ENCODE results near the gene SH3BP2. TPM values are rescaled to one million over a fixed set of nuclear protein-coding genes. Genes with fewer than 3 reads are reported as not detected.

Gene SH3BP2
- total RNA-seq, 1 experiment from 2014 or later: 16.9 TPM

- DNase-seq (ENCODE audit: low read depth): no peak
Measured at GRCh38 chr4:2831611-2832308, 38.9 kb downstream of the SH3BP2 start.

- no peak for DNase-seq (ENCODE audit: low read depth)
Measured at GRCh38 chr4:2832309-2832980, 39.6 kb downstream of the SH3BP2 start.

GRCh38 chr4:2832981-2833670, 40.2 kb downstream of the SH3BP2 start:
- DNase-seq (ENCODE audit: low read depth): no peak

GRCh38 chr4:2833671-2834000, 40.8 kb downstream of the SH3BP2 start:
- DNase-seq (ENCODE audit: low read depth): no peak

- no peak for DNase-seq (ENCODE audit: low read depth)
Measured at GRCh38 chr4:2834001-2834921, 41.4 kb downstream of the SH3BP2 start.

- no peak for DNase-seq (ENCODE audit: low read depth)
Measured at GRCh38 chr4:2835978-2836377, 43.1 kb downstream of the SH3BP2 start.

GRCh38 chr4:2836391-2836859, 43.5 kb downstream of the SH3BP2 start:
- no peak for DNase-seq (ENCODE audit: low read depth)

GRCh38 chr4:2837110-2837903, 44.4 kb downstream of the SH3BP2 start:
- no peak for DNase-seq (ENCODE audit: low read depth)

- no peak for DNase-seq (ENCODE audit: low read depth)
Measured at GRCh38 chr4:2837904-2838496, 45.1 kb downstream of the SH3BP2 start.

GRCh38 chr4:2839060-2839459, 46.2 kb downstream of the SH3BP2 start:
- no peak for DNase-seq (ENCODE audit: low read depth)

GRCh38 chr4:2842687-2843262, 49.9 kb downstream of the SH3BP2 start:
- DNase-seq (ENCODE audit: low read depth): no peak

- DNase-seq (ENCODE audit: low read depth): peak; percentile 95
Measured at GRCh38 chr4:2843263-2843940, 50.5 kb downstream of the SH3BP2 start, which contains the start of gene ADD1. Gene ADD1, plus strand, starts transcription at chr4:2843844. Its CDS starts 32,072 bp downstream, at chr4:2875916.

- DNase-seq (ENCODE audit: low read depth): no peak
Measured at GRCh38 chr4:2843941-2844584, 51.2 kb downstream of the SH3BP2 start.

- no peak for DNase-seq (ENCODE audit: low read depth)
Measured at GRCh38 chr4:2846172-2846571, 53.3 kb downstream of the SH3BP2 start.

- no peak for DNase-seq (ENCODE audit: low read depth)
Measured at GRCh38 chr4:2847302-2847871, 54.5 kb downstream of the SH3BP2 start.

GRCh38 chr4:2848449-2848848, 55.6 kb downstream of the SH3BP2 start:
- DNase-seq (ENCODE audit: low read depth): no peak

GRCh38 chr4:2849267-2850152, 56.6 kb downstream of the SH3BP2 start:
- DNase-seq (ENCODE audit: low read depth): no peak
